Measurements from ENCODE around the gene FER1L5.

FER1L5 gene

GRCh38 chr2:96642564-96643360 is at the start of gene FER1L5:
FER1L5 (plus strand) TSS chr2:96642764; CDS start chr2:96642837, 73 bp downstream.
- in situ Hi-C loops (cut with HindIII; ENCODE audit: low sequenced_read_pairs) = no loop called here

- in situ Hi-C loops (cut with HindIII; ENCODE audit: low sequenced_read_pairs) = no loop called here
Measured at GRCh38 chr2:96594282-96594681, 48.3 kb upstream of the FER1L5 start.

GRCh38 chr2:96594691-96595152 is 47.8 kb upstream of the FER1L5 start:
- in situ Hi-C loops (cut with HindIII; ENCODE audit: low sequenced_read_pairs) = no loop called here

- in situ Hi-C loops (cut with HindIII; ENCODE audit: low sequenced_read_pairs) = no loop called here
Measured at GRCh38 chr2:96596596-96596995, 46.0 kb upstream of the FER1L5 start.

GRCh38 chr2:96599941-96600340 is 42.6 kb upstream of the FER1L5 start:
- in situ Hi-C loops (cut with HindIII; ENCODE audit: low sequenced_read_pairs) = no loop called here

GRCh38 chr2:96601382-96602292 is 40.9 kb upstream of the FER1L5 start:
- in situ Hi-C loops (cut with HindIII; ENCODE audit: low sequenced_read_pairs) = no loop called here

- in situ Hi-C loops (cut with HindIII; ENCODE audit: low sequenced_read_pairs) = no loop called here
Measured at GRCh38 chr2:96602330-96602823, 40.2 kb upstream of the FER1L5 start.

GRCh38 chr2:96604104-96604503 is 38.5 kb upstream of the FER1L5 start:
- in situ Hi-C loops (cut with HindIII; ENCODE audit: low sequenced_read_pairs) = no loop called here

- in situ Hi-C loops (cut with HindIII; ENCODE audit: low sequenced_read_pairs) = no loop called here
Measured at GRCh38 chr2:96608469-96609455, 33.8 kb upstream of the FER1L5 start.

- in situ Hi-C loops (cut with HindIII; ENCODE audit: low sequenced_read_pairs) = no loop called here
Measured at GRCh38 chr2:96616128-96616527, 26.4 kb upstream of the FER1L5 start.

GRCh38 chr2:96616535-96616934 is 26.0 kb upstream of the FER1L5 start:
- in situ Hi-C loops (cut with HindIII; ENCODE audit: low sequenced_read_pairs) = no loop called here

GRCh38 chr2:96617012-96617411 is 25.6 kb upstream of the FER1L5 start:
- in situ Hi-C loops (cut with HindIII; ENCODE audit: low sequenced_read_pairs) = no loop called here

- in situ Hi-C loops (cut with HindIII; ENCODE audit: low sequenced_read_pairs) = no loop called here
Measured at GRCh38 chr2:96618596-96619283, 23.8 kb upstream of the FER1L5 start.

GRCh38 chr2:96622544-96622943 is 20.0 kb upstream of the FER1L5 start:
- in situ Hi-C loops (cut with HindIII; ENCODE audit: low sequenced_read_pairs) = no loop called here

- in situ Hi-C loops (cut with HindIII; ENCODE audit: low sequenced_read_pairs) = no loop called here
Measured at GRCh38 chr2:96623116-96623515, 19.4 kb upstream of the FER1L5 start.

- in situ Hi-C loops (cut with HindIII; ENCODE audit: low sequenced_read_pairs) = no loop called here
Measured at GRCh38 chr2:96625571-96626552, 16.7 kb upstream of the FER1L5 start.

GRCh38 chr2:96626553-96626942 is 16.0 kb upstream of the FER1L5 start:
- in situ Hi-C loops (cut with HindIII; ENCODE audit: low sequenced_read_pairs) = no loop called here

- in situ Hi-C loops (cut with HindIII; ENCODE audit: low sequenced_read_pairs) = no loop called here
Measured at GRCh38 chr2:96631804-96632435, 10.6 kb upstream of the FER1L5 start.

All from endothelial cell of hepatic sinusoid (primary cell).